Measurements from ENCODE around the gene MGP.

GRCh38 chr12:14923944-14924343 is 38.3 kb upstream of the MGP start:
- TF ChIP-seq CTCF (IDR thresholded peaks at IDR 0.05) (no peak), POLR2AphosphoS5 (IDR thresholded peaks at IDR 0.05) (no peak), POLR2A (IDR thresholded peaks at IDR 0.05) (no peak), EP300 (IDR thresholded peaks at IDR 0.05; ENCODE audit: low read depth) (no peak)

All from transverse colon (tissue), 4 donors.